Measurements from ENCODE around the gene MRPL53. TPM values are rescaled to one million over a fixed set of nuclear protein-coding genes. Genes with fewer than 3 reads are reported as not detected.
"Not testable (repeated sequence)": the region's sequence is repeated elsewhere in the genome, so short reads cannot be mapped to it uniquely, and the experiment has no call there.

Gene MRPL53
- total RNA-seq, 4 donors from 2014 or later: 26.5 to 48.7 (median 41.5) TPM

- DNase-seq (no peak), ATAC-seq (no peak)
- TF ChIP-seq CTCF (IDR thresholded peaks at IDR 0.05 in 4 of 5, conservative IDR thresholded peaks at IDR 0.05 in 1 of 5): no peak
- TF ChIP-seq POLR2A (IDR thresholded peaks at IDR 0.05): no peak
- no peaks in the 10 kb centered on the region for H3K9me3 ChIP-seq
- H3K27me3 ChIP-seq: peaks cover 0 to 5% (median 0%) of the 10 kb centered on the region in 3 donors
- H3K27ac ChIP-seq: no peak overlapping the region
- H3K36me3 ChIP-seq: no peaks in the 10 kb centered on the region
- in situ Hi-C loops (cut with MboI; ENCODE audit: low sequenced_read_pairs in 4 of 4) (loop anchor here in 1 of 4 donors (25.0 kb wide), 1 partner anchor 387 kb away; the partner anchor contains the start of gene HK2), intact Hi-C loops (cut with DNase I; ENCODE audit: low total_unique reads) (loop anchor here (5.0 to 10.0 kb wide), 4 partner anchors 256 to 1216 kb away; partner anchors contain the start of genes ALMS1, CCT7, HK2 and MTHFD2)
- H3K4me3 ChIP-seq: no peak overlapping the region
- peaks cover 5 to 12% of the 10 kb centered on the region in 2 donors for H3K4me1 ChIP-seq
Measured at GRCh38 chr2:74450570-74451190, 21.8 kb downstream of the MRPL53 start.

GRCh38 chr2:74448771-74449170 is 23.7 kb downstream of the MRPL53 start:
- TF ChIP-seq POLR2A (IDR thresholded peaks at IDR 0.05): no peak
- H3K36me3 ChIP-seq: no peaks in the 10 kb centered on the region
- DNase-seq (no peak), ATAC-seq (no peak)
- in situ Hi-C loops (cut with MboI; ENCODE audit: low sequenced_read_pairs in 4 of 4): no loop called here
- no peak overlapping the region for H3K27ac ChIP-seq
- no peaks in the 10 kb centered on the region for H3K9me3 ChIP-seq
- H3K4me1 ChIP-seq: no peaks in the 10 kb centered on the region
- intact Hi-C loops (cut with DNase I; ENCODE audit: low total_unique reads): no loop called here
- H3K4me3 ChIP-seq: no peak overlapping the region
- H3K27me3 ChIP-seq: peaks cover 0 to 5% (median 0%) of the 10 kb centered on the region in 3 donors

- Histone ChIP-seq H3K36me3 (no peaks in the 10 kb centered on the region), H3K27me3 (peaks cover 2 to 14% (median 3%) of the 10 kb centered on the region in 3 donors), H3K9me3 (no peaks in the 10 kb centered on the region), H3K4me1 (no peaks in the 10 kb centered on the region), H3K4me3 (no peak overlapping the region), H3K27ac (no peak overlapping the region)
- intact Hi-C loops (cut with DNase I; ENCODE audit: low total_unique reads): no loop called here
- DNase-seq (no peak), ATAC-seq (no peak)
- no peak for TF ChIP-seq CTCF (IDR thresholded peaks at IDR 0.05 in 4 of 5, conservative IDR thresholded peaks at IDR 0.05 in 1 of 5)
- no peak for TF ChIP-seq POLR2A (IDR thresholded peaks at IDR 0.05)
- in situ Hi-C loops (cut with MboI; ENCODE audit: low sequenced_read_pairs in 4 of 4): no loop called here
Measured at GRCh38 chr2:74447230-74447999, 25.1 kb downstream of the MRPL53 start.

- Histone ChIP-seq H3K9me3 (no peaks in the 10 kb centered on the region), H3K4me1 (peaks cover 4 to 23% of the 10 kb centered on the region in 2 donors), H3K4me3 (no peak overlapping the region), H3K36me3 (no peaks in the 10 kb centered on the region), H3K27ac (no peak overlapping the region), H3K27me3 (peaks cover 6 to 28% (median 7%) of the 10 kb centered on the region in 3 donors)
- intact Hi-C loops (cut with DNase I; ENCODE audit: low total_unique reads) (no loop called here), in situ Hi-C loops (cut with MboI; ENCODE audit: low sequenced_read_pairs in 4 of 4) (no loop called here)
- DNase-seq: no peak
- no peak for TF ChIP-seq CTCF (IDR thresholded peaks at IDR 0.05 in 4 of 5, conservative IDR thresholded peaks at IDR 0.05 in 1 of 5)
- TF ChIP-seq POLR2A (IDR thresholded peaks at IDR 0.05): no peak
- no peak for ATAC-seq
Measured at GRCh38 chr2:74444498-74445318, 27.8 kb downstream of the MRPL53 start.

GRCh38 chr2:74442483-74443297 is 29.8 kb downstream of the MRPL53 start:
- ATAC-seq; in situ Hi-C loops (cut with MboI; ENCODE audit: low sequenced_read_pairs in 4 of 4); H3K27ac ChIP-seq; H3K9me3 ChIP-seq; DNase-seq; H3K36me3 ChIP-seq; intact Hi-C loops (cut with DNase I; ENCODE audit: low total_unique reads): not testable (repeated sequence)
- H3K4me3 ChIP-seq: peak overlapping the region; percentile 55 to 65 (median 58)
- H3K4me1 ChIP-seq: peaks cover 20 to 30% of the 10 kb centered on the region in 2 donors
- H3K27me3 ChIP-seq: peaks cover 6 to 32% (median 7%) of the 10 kb centered on the region in 3 donors

All from gastrocnemius medialis (tissue), 4 donors.